Caco-2 (cell line): ENCODE results near the gene MNAT1. TPM values are rescaled to one million over a fixed set of nuclear protein-coding genes. Genes with fewer than 3 reads are reported as not detected.

Experiments used
- BruUV-seq: library from RNA; stranded (reverse); fragments of 400-500 nt; replicated peaks from 2 replicates; lab custom pipeline; 2021; lab: Mats Ljungman, UMichigan
- CTCF ChIA-PET: fragments of 300-600 bp; sonication (Branson Sonifier 250); formaldehyde crosslinking; loops from one replicate; lab custom pipeline; 2022; ENCODE audit warnings: antibody characterized with exemption; lab: Charles Lee
- POLR2A ChIA-PET: fragments of 300-600 bp; sonication (Branson Sonifier 250); formaldehyde crosslinking; loops from one replicate; lab custom pipeline; 2022; ENCODE audit warnings: antibody characterized with exemption; lab: Charles Lee
- DNase-seq, 2 experiments: peaks; one replicate each; pipeline versions ENCODE4 v3.0.0 to v3.0.0-alpha.2; 2020 to 2022
- H3K27me3 ChIP-seq: replicated peaks from 2 replicates; pipeline ENCODE4 v1.6.0; 2011; ENCODE audit warnings: low read length; ENCODE audit not compliant: control insufficient read depth, insufficient read depth
- H3K36me3 ChIP-seq: 2 replicates; pipeline ENCODE4 v1.5.1; 2011; ENCODE audit warnings: low read length; ENCODE audit not compliant: control insufficient read depth, insufficient read depth
- H3K4me1 ChIP-seq: fragments of 250-450 bp; sonication (Bioruptor Pico); 2 replicates; pipeline ENCODE4 v1.5.1; 2020; ENCODE audit warnings: mild to moderate bottlenecking
- H3K4me3 ChIP-seq: 2 replicates; pipeline ENCODE4 v1.5.1; 2011; ENCODE audit warnings: low read depth, mild to moderate bottlenecking, control low read depth, low read length
- H3K9me3 ChIP-seq: fragments of 250-450 bp; sonication (Bioruptor Pico); 2 replicates; pipeline ENCODE4 v1.5.1; 2020; ENCODE audit warnings: mild to moderate bottlenecking, moderate library complexity
- H3K27ac Mint-ChIP-seq: one replicate; pipeline ENCODE4 v1.8.0; 2022; ENCODE audit warnings: mixed read lengths; ENCODE audit not compliant: unreplicated experiment
- H3K27me3 Mint-ChIP-seq: one replicate; pipeline ENCODE4 v1.8.0; 2022; ENCODE audit warnings: mixed read lengths; ENCODE audit not compliant: insufficient read depth, unreplicated experiment
- H3K36me3 Mint-ChIP-seq: one replicate; pipeline ENCODE4 v1.8.0; 2022; ENCODE audit warnings: mild to moderate bottlenecking, mixed read lengths; ENCODE audit not compliant: insufficient read depth, unreplicated experiment
- H3K4me1 Mint-ChIP-seq: one replicate; pipeline ENCODE4 v1.8.0; 2022; ENCODE audit warnings: low read depth, mixed read lengths; ENCODE audit not compliant: unreplicated experiment
- H3K4me3 Mint-ChIP-seq: one replicate; pipeline ENCODE4 v1.8.0; 2022; ENCODE audit warnings: mild to moderate bottlenecking, moderate library complexity, mixed read lengths; ENCODE audit not compliant: unreplicated experiment
- H3K9me3 Mint-ChIP-seq: one replicate; pipeline ENCODE4 v1.8.0; 2022; ENCODE audit warnings: mixed read lengths; ENCODE audit not compliant: unreplicated experiment
- CTCF ChIP-seq, 2 experiments: fragments of 200-600 bp in 1 of 2; IDR thresholded peaks; 1 replicate in 1 of 2; 2 replicates in 1 of 2; pipeline versions ENCODE4 v1.5.1 to v1.8.0; 2011 to 2022; ENCODE audit warnings: antibody characterized with exemption in 1 of 2, control low read depth in 1 of 2, inconsistent platforms in 1 of 2, low read depth in 1 of 2, low read length in 1 of 2, mild to moderate bottlenecking in 1 of 2, moderate library complexity in 1 of 2; ENCODE audit not compliant: insufficient read depth in 1 of 2, severe bottlenecking in 1 of 2, unreplicated experiment in 1 of 2
- intact Hi-C: fragments of 100-400 bp; cut with micrococcal nuclease; formaldehyde crosslinking; loops from one replicate; pipeline ENCODE4 v1.10.0; 2022; ENCODE audit not compliant: unreplicated experiment
- total RNA-seq: library from RNA; stranded (reverse); gene quantifications from 2 replicates; pipeline ENCODE4 v1.2.3, GENCODE V29; 2022

The MNAT1 gene
- total RNA-seq, 1 experiment from 2014 or later, result 36.4 TPM

- TF ChIP-seq CTCF (IDR thresholded peaks at IDR 0.05; ENCODE audit: insufficient read depth in 1 of 2, low read depth in 1 of 2, low read length in 1 of 2, severe bottlenecking in 1 of 2, unreplicated experiment in 1 of 2), result peak in 1 of 2 experiments; percentile 44
- H3K27me3 Mint-ChIP-seq, result no peaks in the 10 kb centered on the region
- Histone ChIP-seq H3K4me1 (peaks cover 5% of the 10 kb centered on the region; the same call in 1 of the 2 replicates), H3K4me3 (peak overlapping the region; percentile 84), H3K9me3 (no peaks in the 10 kb centered on the region), H3K36me3 (no peaks in the 10 kb centered on the region), H3K27me3 (no peaks in the 10 kb centered on the region)
- peak overlapping the region; percentile 84 for H3K4me3 Mint-ChIP-seq
- no peaks in the 10 kb centered on the region for H3K36me3 Mint-ChIP-seq
- no TSS peak for BruUV-seq
- no peaks in the 10 kb centered on the region for H3K9me3 Mint-ChIP-seq
- POLR2A ChIA-PET, result interaction anchor here (1.4 kb wide), 1 partner anchor 259 kb away, joined by 3 read pairs; the partner anchor contains the start of gene TRMT5
- CTCF ChIA-PET, result interaction anchor here (0.6 kb wide), 1 partner anchor 472 kb away, joined by 3 read pairs; the partner anchor contains the start of gene PPM1A
- H3K27ac Mint-ChIP-seq, result no peak overlapping the region
- DNase-seq, result peak; percentile 34 to 41
- peaks cover 6% of the 10 kb centered on the region for H3K4me1 Mint-ChIP-seq
- intact Hi-C loops, result loop anchor here (1.0 to 5.0 kb wide), 4 partner anchors 73 to 531 kb away; partner anchors contain the start of gene SIX1
Observed at GRCh38 chr14:60721326-60722106, 13.0 kb upstream of the MNAT1 start.

- Histone ChIP-seq H3K36me3 (no peaks in the 10 kb centered on the region), H3K27me3 (no peaks in the 10 kb centered on the region), H3K4me3 (peak overlapping the region; percentile 84), H3K9me3 (no peaks in the 10 kb centered on the region), H3K4me1 (peaks cover 5% of the 10 kb centered on the region; the same call in 1 of the 2 replicates)
- intact Hi-C loops, result loop anchor here (1.0 to 5.0 kb wide), 4 partner anchors 73 to 530 kb away; partner anchors contain the start of gene SIX1
- no peaks in the 10 kb centered on the region for H3K27me3 Mint-ChIP-seq
- H3K4me3 Mint-ChIP-seq, result peak overlapping the region; percentile 84
- no peak overlapping the region for H3K27ac Mint-ChIP-seq
- peaks cover 6% of the 10 kb centered on the region for H3K4me1 Mint-ChIP-seq
- H3K9me3 Mint-ChIP-seq, result no peaks in the 10 kb centered on the region
- no peaks in the 10 kb centered on the region for H3K36me3 Mint-ChIP-seq
- CTCF ChIA-PET, result no interaction called here
- no TSS peak for BruUV-seq
- no peak for TF ChIP-seq CTCF (IDR thresholded peaks at IDR 0.05; ENCODE audit: insufficient read depth in 1 of 2, low read depth in 1 of 2, low read length in 1 of 2, severe bottlenecking in 1 of 2, unreplicated experiment in 1 of 2)
- no peak for DNase-seq
- POLR2A ChIA-PET, result interaction anchor here (1.4 kb wide), 1 partner anchor 259 kb away, joined by 3 read pairs; the partner anchor contains the start of gene TRMT5
Observed at GRCh38 chr14:60722107-60722356, 12.5 kb upstream of the MNAT1 start.

- H3K9me3 ChIP-seq, result no peaks in the 10 kb centered on the region
- no peaks in the 10 kb centered on the region for H3K36me3 Mint-ChIP-seq
- peak; percentile 66 to 70 for DNase-seq
- H3K4me3 ChIP-seq, result peak overlapping the region; percentile 84
- intact Hi-C loops, result loop anchor here (1.0 to 5.0 kb wide), 4 partner anchors 74 to 530 kb away; partner anchors contain the start of gene SIX1
- TF ChIP-seq CTCF (IDR thresholded peaks at IDR 0.05; ENCODE audit: insufficient read depth in 1 of 2, low read depth in 1 of 2, low read length in 1 of 2, severe bottlenecking in 1 of 2, unreplicated experiment in 1 of 2), result no peak
- H3K27me3 Mint-ChIP-seq, result no peaks in the 10 kb centered on the region
- no peaks in the 10 kb centered on the region for H3K36me3 ChIP-seq
- H3K4me1 Mint-ChIP-seq, result peaks cover 6% of the 10 kb centered on the region
- H3K4me1 ChIP-seq, result peaks cover 5% of the 10 kb centered on the region; the same call in 1 of the 2 replicates
- CTCF ChIA-PET, result no interaction called here
- no peaks in the 10 kb centered on the region for H3K27me3 ChIP-seq
- H3K27ac Mint-ChIP-seq, result no peak overlapping the region
- H3K4me3 Mint-ChIP-seq, result peak overlapping the region; percentile 84
- BruUV-seq, result no TSS peak
- no peaks in the 10 kb centered on the region for H3K9me3 Mint-ChIP-seq
- POLR2A ChIA-PET, result interaction anchor here (1.4 kb wide), 1 partner anchor 258 kb away, joined by 3 read pairs; the partner anchor contains the start of gene TRMT5
Observed at GRCh38 chr14:60722357-60723115, 12.0 kb upstream of the MNAT1 start.
